GM23248 (cell line): ENCODE measurements around the gene DGKB. TPM values are rescaled to one million over a fixed set of nuclear protein-coding genes. Genes with fewer than 3 reads are reported as not detected.
A peak's percentile ranks its signal among the peaks of the same experiment; 100 is the strongest.

Experiments
- DNase-seq: peaks from one replicate; pipeline ENCODE4 v3.0.0-alpha.2; 2015
- H2AFZ ChIP-seq: fragments of 200-600 bp; sonication (generic); 2 replicates; pipeline ENCODE4 v1.6.1; 2016; ENCODE audit warnings: antibody characterized with exemption
- H3F3A ChIP-seq: fragments of 200-600 bp; sonication (generic); 2 replicates; pipeline ENCODE4 v1.6.1; 2016; ENCODE audit warnings: mild to moderate bottlenecking, antibody characterized with exemption, mixed run types; ENCODE audit not compliant: insufficient read depth
- H3K27ac ChIP-seq: fragments of 200-600 bp; sonication (generic); 2 replicates; pipeline ENCODE4 v1.5.1; 2016; ENCODE audit warnings: mild to moderate bottlenecking
- H3K27me3 ChIP-seq: fragments of 200-600 bp; sonication (generic); replicated peaks from 2 replicates; pipeline ENCODE4 v1.6.1; 2016; ENCODE audit warnings: mild to moderate bottlenecking; ENCODE audit not compliant: insufficient read depth
- H3K36me3 ChIP-seq: fragments of 200-600 bp; sonication (generic); 2 replicates; pipeline ENCODE4 v1.6.1; 2016; ENCODE audit warnings: low read depth, mild to moderate bottlenecking
- H3K4me1 ChIP-seq: fragments of 200-600 bp; sonication (generic); 2 replicates; pipeline ENCODE4 v1.6.1; 2016; ENCODE audit warnings: mild to moderate bottlenecking; ENCODE audit not compliant: insufficient read depth
- H3K4me2 ChIP-seq: fragments of 200-600 bp; sonication (generic); one replicate; pipeline ENCODE4 v1.6.1; 2016; ENCODE audit warnings: mild to moderate bottlenecking; ENCODE audit not compliant: unreplicated experiment
- H3K4me3 ChIP-seq: fragments of 200-600 bp; sonication (generic); 2 replicates; pipeline ENCODE4 v1.5.1; 2016; ENCODE audit warnings: mild to moderate bottlenecking
- H3K79me2 ChIP-seq: fragments of 200-600 bp; sonication (generic); 2 replicates; pipeline ENCODE4 v1.6.1; 2016; ENCODE audit warnings: mild to moderate bottlenecking; ENCODE audit not compliant: insufficient read depth
- H3K9ac ChIP-seq: fragments of 200-600 bp; sonication (generic); 2 replicates; pipeline ENCODE4 v1.6.1; 2016; ENCODE audit warnings: mild to moderate bottlenecking
- H3K9me2 ChIP-seq: fragments of 200-600 bp; sonication (generic); 2 replicates; pipeline ENCODE4 v1.6.1; 2016; ENCODE audit warnings: mixed run types, mild to moderate bottlenecking, moderate library complexity; ENCODE audit not compliant: insufficient read depth
- H3K9me3 ChIP-seq: fragments of 200-600 bp; sonication (generic); one replicate; pipeline ENCODE4 v1.6.1; 2017; ENCODE audit warnings: low read depth
- H4K20me1 ChIP-seq: fragments of 200-600 bp; sonication (generic); 2 replicates; pipeline ENCODE4 v1.6.0; 2016; ENCODE audit not compliant: insufficient read depth
- EZH2 ChIP-seq: fragments of 200-600 bp; sonication (generic); IDR thresholded peaks from 2 replicates; pipeline ENCODE4 v1.6.1; 2018; ENCODE audit warnings: antibody characterized with exemption, mild to moderate bottlenecking; ENCODE audit not compliant: insufficient read depth, poor library complexity, severe bottlenecking
- EZH2phosphoT487 ChIP-seq: fragments of 200-600 bp; sonication (generic); IDR thresholded peaks from 2 replicates; pipeline ENCODE4 v1.6.1; 2018; ENCODE audit warnings: antibody characterized with exemption, moderate library complexity, mild to moderate bottlenecking, low read depth; ENCODE audit not compliant: insufficient read depth
- WGBS, 2 experiments: methylation state at CpG; one replicate each; pipeline ENCODE4 v1.1.6; 2015 to 2017; ENCODE audit warnings: low lambda C conversion rate in 2 of 2, low coverage in 1 of 2; ENCODE audit errors: missing lambda C conversion rate in 2 of 2; 5-methylcytosine and 5-hydroxymethylcytosine counted together
- in situ Hi-C: fragments of 300-500 bp; cut with MboI; formaldehyde crosslinking; loops from 2 replicates; pipeline ENCODE4 v1.15.0; 2020
- polyA plus RNA-seq: library from polyadenylated mRNA; unstranded; fragments of >200 nt; fragmentation: Nextera tagmentation; extraction: Ambion mirVana; gene quantifications from 2 replicates; pipeline ENCODE4 v1.2.1, GENCODE V29; 2016
- total RNA-seq: library from RNA; depleted of rRNA; stranded (reverse); fragments of >200 nt; shearing (Covaris generic); gene quantifications from 2 replicates; pipeline ENCODE4 v1.2.3, GENCODE V29; 2014

The DGKB gene
- total and polyA plus RNA-seq, 2 experiments from 2014 or later = 0.65 to 1.7 TPM

GRCh38 chr7:14394786-14395185, 507.8 kb downstream of the DGKB start:
- H3K9me3 ChIP-seq = no peaks in the 10 kb centered on the region
- in situ Hi-C loops = no loop called here
- no peak overlapping the region for H3K9ac ChIP-seq
- no peak overlapping the region for H3K4me2 ChIP-seq
- no peak overlapping the region for H2AFZ ChIP-seq
- no peak for TF ChIP-seq EZH2phosphoT487
- TF ChIP-seq EZH2 = no peak
- H4K20me1 ChIP-seq = no peaks in the 10 kb centered on the region
- peaks cover 6% of the 10 kb centered on the region; the same call in 1 of the 2 replicates for H3K4me1 ChIP-seq
- H3K4me3 ChIP-seq = no peak overlapping the region
- H3K79me2 ChIP-seq = no peaks in the 10 kb centered on the region
- WGBS, 2 experiments = 44 to 55% methylated on average over 2 of the region's 2 CpGs
- no peak for DNase-seq
- no peaks in the 10 kb centered on the region for H3K27me3 ChIP-seq
- H3K9me2 ChIP-seq = no peaks in the 10 kb centered on the region
- H3K36me3 ChIP-seq = no peaks in the 10 kb centered on the region
- no peak overlapping the region for H3K27ac ChIP-seq
- H3F3A ChIP-seq = no peaks in the 10 kb centered on the region

- no peak overlapping the region for H3K4me2 ChIP-seq
- no peak overlapping the region for H3K9ac ChIP-seq
- H3K4me1 ChIP-seq = peaks cover 11% of the 10 kb centered on the region
- no peaks in the 10 kb centered on the region for H3K9me3 ChIP-seq
- WGBS, 2 experiments = 55 to 65% methylated on average over 4 of the region's 4 CpGs
- H3K4me3 ChIP-seq = no peak overlapping the region
- no peaks in the 10 kb centered on the region for H3K27me3 ChIP-seq
- peaks cover 7% of the 10 kb centered on the region; the same call in 1 of the 2 replicates for H3F3A ChIP-seq
- DNase-seq = no peak
- no peaks in the 10 kb centered on the region for H3K79me2 ChIP-seq
- H3K36me3 ChIP-seq = no peaks in the 10 kb centered on the region
- TF ChIP-seq EZH2phosphoT487 (no peak), EZH2 (no peak)
- no peak overlapping the region for H2AFZ ChIP-seq
- in situ Hi-C loops = no loop called here
- H3K27ac ChIP-seq = no peak overlapping the region
- no peaks in the 10 kb centered on the region for H4K20me1 ChIP-seq
- H3K9me2 ChIP-seq = no peaks in the 10 kb centered on the region
These were observed 513.0 kb downstream of the DGKB start for GRCh38 chr7:14389595-14389994.

GRCh38 chr7:14389181-14389591, 513.4 kb downstream of the DGKB start:
- no peak overlapping the region for H3K9ac ChIP-seq
- no peaks in the 10 kb centered on the region for H3K9me2 ChIP-seq
- no peak for DNase-seq
- H2AFZ ChIP-seq = no peak overlapping the region
- in situ Hi-C loops = no loop called here
- TF ChIP-seq EZH2phosphoT487 (no peak), EZH2 (no peak)
- H3K79me2 ChIP-seq = no peaks in the 10 kb centered on the region
- 81% methylated on average over 5 of the region's 5 CpGs for WGBS, 2 experiments
- H3K4me2 ChIP-seq = no peak overlapping the region
- no peak overlapping the region for H3K4me3 ChIP-seq
- no peaks in the 10 kb centered on the region for H3K27me3 ChIP-seq
- H3K27ac ChIP-seq = no peak overlapping the region
- H3F3A ChIP-seq = peaks cover 7% of the 10 kb centered on the region; the same call in 1 of the 2 replicates
- H3K4me1 ChIP-seq = peaks cover 11% of the 10 kb centered on the region
- H3K36me3 ChIP-seq = no peaks in the 10 kb centered on the region
- H4K20me1 ChIP-seq = no peaks in the 10 kb centered on the region
- no peaks in the 10 kb centered on the region for H3K9me3 ChIP-seq

GRCh38 chr7:14385074-14385473, 517.5 kb downstream of the DGKB start:
- no peak for TF ChIP-seq EZH2phosphoT487
- TF ChIP-seq EZH2 = no peak
- H4K20me1 ChIP-seq = no peaks in the 10 kb centered on the region
- H3K9me2 ChIP-seq = no peaks in the 10 kb centered on the region
- H3K9ac ChIP-seq = no peak overlapping the region
- peaks cover 25% of the 10 kb centered on the region; the same call in 1 of the 2 replicates for H3F3A ChIP-seq
- H3K4me3 ChIP-seq = no peak overlapping the region
- DNase-seq = peak; percentile 56
- in situ Hi-C loops = no loop called here
- H2AFZ ChIP-seq = peak overlapping the region; percentile 34
- H3K4me1 ChIP-seq = peaks cover 27% of the 10 kb centered on the region
- H3K4me2 ChIP-seq = no peak overlapping the region
- H3K27ac ChIP-seq = no peak overlapping the region
- 66 to 70% methylated on average over 3 of the region's 3 CpGs for WGBS, 2 experiments
- H3K27me3 ChIP-seq = no peaks in the 10 kb centered on the region
- H3K9me3 ChIP-seq = no peaks in the 10 kb centered on the region
- no peaks in the 10 kb centered on the region for H3K79me2 ChIP-seq
- H3K36me3 ChIP-seq = no peaks in the 10 kb centered on the region

- Histone ChIP-seq H3K36me3 (no peaks in the 10 kb centered on the region), H3K9me3 (no peaks in the 10 kb centered on the region), H3K79me2 (no peaks in the 10 kb centered on the region), H3K4me2 (peak overlapping the region; percentile 20), H3K4me1 (peaks cover 55% of the 10 kb centered on the region), H3K27me3 (no peaks in the 10 kb centered on the region), H4K20me1 (no peaks in the 10 kb centered on the region), H3F3A (peaks cover 41% of the 10 kb centered on the region), H3K9me2 (no peaks in the 10 kb centered on the region), H3K4me3 (no peak overlapping the region), H3K9ac (no peak overlapping the region), H2AFZ (no peak overlapping the region), H3K27ac (no peak overlapping the region)
- 93 to 97% methylated on average over 3 of the region's 3 CpGs for WGBS, 2 experiments
- no peak for DNase-seq
- TF ChIP-seq EZH2phosphoT487 = no peak
- no peak for TF ChIP-seq EZH2
- in situ Hi-C loops = no loop called here
These were observed 520.6 kb downstream of the DGKB start for GRCh38 chr7:14381936-14382335.
